B cell (primary cell): ENCODE data around the gene GPC5. TPM values are rescaled to one million over a fixed set of nuclear protein-coding genes. Genes with fewer than 3 reads are reported as not detected.

ENCODE experiments used
- ATAC-seq: fragments of 200-7000 bp; cut with Tn5 transposase; one replicate; pipeline ENCODE4 v1.10.0; 2021; ENCODE audit warnings: low read depth, mild to moderate bottlenecking, moderate number of reproducible peaks, moderate library complexity
- CTCF ChIA-PET: fragments of 350-600 bp; sonication (Branson Sonifier 250); formaldehyde crosslinking; loops from one replicate; lab custom pipeline; 2021; ENCODE audit warnings: antibody characterized with exemption, inconsistent platforms; lab: Charles Lee
- POLR2A ChIA-PET: fragments of 350-600 bp; sonication (Branson Sonifier 250); formaldehyde crosslinking; loops from one replicate; lab custom pipeline; 2021; ENCODE audit warnings: antibody characterized with exemption; lab: Charles Lee
- DNase-seq: peaks from one replicate; pipeline ENCODE4 v3.0.0; 2013
- H2AFZ ChIP-seq: 2 replicates; pipeline ENCODE4 v1.6.1; 2012; ENCODE audit warnings: mild to moderate bottlenecking, low read depth, low read length; ENCODE audit not compliant: insufficient read depth, poor library complexity, severe bottlenecking
- H3K27ac ChIP-seq, 2 donors: 1 replicate in 1 of 2; 2 replicates in 1 of 2; pipeline ENCODE4 v1.5.1; 2012 to 2013; ENCODE audit warnings: low read length in 2 of 2, mild to moderate bottlenecking in 2 of 2, moderate library complexity in 1 of 2
- H3K27me3 ChIP-seq, 4 experiments: fragments of 200-600 bp in 1 of 4; sonication (generic) in 1 of 4; replicated peaks in 1 of 4; 1 replicate in 2 of 4; 2 replicates in 2 of 4; pipeline versions ENCODE4 v1.6.1 to v1.7.0; 2013 to 2016; ENCODE audit warnings: low read length in 3 of 4, mild to moderate bottlenecking in 2 of 4, mixed read lengths in 1 of 4, moderate library complexity in 1 of 4; ENCODE audit not compliant: insufficient read depth in 4 of 4, control insufficient read depth in 3 of 4; ENCODE audit errors: control extremely low read depth in 1 of 4
- H3K36me3 ChIP-seq, 2 experiments: replicated peaks in 1 of 2; 1 replicate in 1 of 2; 2 replicates in 1 of 2; pipeline versions ENCODE4 v1.6.1 to v1.7.1; 2013; ENCODE audit warnings: low read length in 1 of 2; ENCODE audit not compliant: insufficient read depth in 2 of 2, control insufficient read depth in 1 of 2; ENCODE audit errors: control extremely low read depth in 1 of 2, extremely low read depth in 1 of 2
- H3K4me1 ChIP-seq, 2 donors: fragments of 200-600 bp in 1 of 2; sonication (generic) in 1 of 2; 1 replicate in 1 of 2; 2 replicates in 1 of 2; pipeline versions ENCODE4 v1.5.1 to v1.6.1; 2013 to 2017; ENCODE audit warnings: low read length in 2 of 2; ENCODE audit not compliant: control insufficient read depth in 2 of 2, insufficient read depth in 2 of 2
- H3K4me2 ChIP-seq: replicated peaks from 2 replicates; pipeline ENCODE3; 2012; ENCODE audit warnings: mild to moderate bottlenecking, low read depth, low read length; ENCODE audit not compliant: poor library complexity, severe bottlenecking
- H3K4me3 ChIP-seq, 5 experiments: fragments of 200-600 bp in 1 of 5; sonication (generic) in 1 of 5; 1 replicate in 3 of 5; 2 replicates in 2 of 5; pipeline versions ENCODE4 v1.5.1 to v1.7.0; 2011 to 2016; ENCODE audit warnings: low read length in 4 of 5, mild to moderate bottlenecking in 4 of 5, low read depth in 2 of 5, control low read depth in 1 of 5, moderate library complexity in 1 of 5; ENCODE audit not compliant: insufficient read depth in 1 of 5; ENCODE audit errors: control extremely low read depth in 1 of 5, extremely low read depth in 1 of 5
- H3K79me2 ChIP-seq: fragments of 200-600 bp; sonication (generic); one replicate; pipeline ENCODE4 v1.6.0; 2016; ENCODE audit warnings: low read length; ENCODE audit not compliant: control insufficient read depth, insufficient read depth
- H3K9ac ChIP-seq: fragments of 200-600 bp; sonication (generic); 2 replicates; pipeline ENCODE4 v1.6.1; 2017; ENCODE audit warnings: mild to moderate bottlenecking, low read length, moderate library complexity
- H3K9me3 ChIP-seq, 3 donors: one replicate each; pipeline versions ENCODE4 v1.6.1 to v1.7.1; 2013; ENCODE audit warnings: low read length in 2 of 3; ENCODE audit not compliant: control insufficient read depth in 2 of 3, insufficient read depth in 1 of 3; ENCODE audit errors: control extremely low read depth in 1 of 3
- H4K20me1 ChIP-seq: 2 replicates; pipeline ENCODE4 v1.6.0; 2012; ENCODE audit warnings: mild to moderate bottlenecking, low read length; ENCODE audit not compliant: insufficient read depth, control insufficient read depth, poor library complexity, severe bottlenecking
- H3K27ac Mint-ChIP-seq: one replicate; pipeline ENCODE4 v1.8.0; 2021; ENCODE audit warnings: mixed read lengths
- H3K27me3 Mint-ChIP-seq: one replicate; pipeline ENCODE4 v1.8.0; 2021; ENCODE audit warnings: mixed read lengths
- H3K4me1 Mint-ChIP-seq: one replicate; pipeline ENCODE4 v1.8.0; 2021; ENCODE audit warnings: mixed read lengths
- H3K4me3 Mint-ChIP-seq: one replicate; pipeline ENCODE4 v1.8.0; 2021; ENCODE audit warnings: mixed read lengths
- H3K9me3 Mint-ChIP-seq: one replicate; pipeline ENCODE4 v1.8.0; 2022; ENCODE audit warnings: mixed read lengths; ENCODE audit not compliant: insufficient read depth
- CTCF ChIP-seq: fragments of 200-600 bp; IDR thresholded peaks from one replicate; pipeline ENCODE4 v1.8.0; 2022; ENCODE audit warnings: antibody characterized with exemption, mild to moderate bottlenecking
- EZH2 ChIP-seq: IDR thresholded peaks from 2 replicates; pipeline ENCODE4 v1.6.1; 2012; ENCODE audit warnings: borderline replicate concordance, low read depth, mild to moderate bottlenecking, moderate library complexity, low read length; ENCODE audit not compliant: insufficient read depth, poor library complexity, severe bottlenecking
- whole genome bisulfite sequencing: methylation state at CpG from one replicate; pipeline ENCODE4 v1.1.5; 2013; ENCODE audit warnings: missing lambda C conversion rate; ENCODE audit not compliant: insufficient coverage; 5-methylcytosine and 5-hydroxymethylcytosine counted together
- intact Hi-C: fragments of 100-400 bp; cut with micrococcal nuclease; formaldehyde crosslinking; loops from one replicate; pipeline ENCODE4 v1.10.0; 2022
- polyA plus RNA-seq: library from polyadenylated mRNA; depleted of rRNA; stranded (reverse); fragments of >200 nt; gene quantifications from 2 replicates; pipeline ENCODE4 v1.2.3, GENCODE V29; 2012
- total RNA-seq, 2 donors: library from RNA; stranded (reverse); fragments of 120-200 nt in 1 of 2; gene quantifications; 1 replicate in 1 of 2; 2 replicates in 1 of 2; pipeline versions ENCODE4 v1.2.3 to v1.2.4, GENCODE V29; 2013 to 2022

Gene GPC5
- total and polyA plus RNA-seq, 2 donors (not counting 1 experiment from before 2014, with no cell fraction given), result 0.15 to 0.30 TPM

- no peak overlapping the region for H3K27ac ChIP-seq
- no peaks in the 10 kb centered on the region for H3K27me3 ChIP-seq
- no peaks in the 10 kb centered on the region for H4K20me1 ChIP-seq
- TF ChIP-seq EZH2, result no peak
- Mint-ChIP-seq H3K4me3 (no peak overlapping the region), H3K9me3 (peaks cover 3% of the 10 kb centered on the region), H3K27me3 (no peaks in the 10 kb centered on the region), H3K4me1 (no peaks in the 10 kb centered on the region), H3K27ac (no peak overlapping the region)
- intact Hi-C loops, result no loop called here
- H3K79me2 ChIP-seq, result no peaks in the 10 kb centered on the region
- H3K4me1 ChIP-seq, result no peaks in the 10 kb centered on the region
- H3K4me3 ChIP-seq, result no peak overlapping the region
- H3K4me2 ChIP-seq, result no peak overlapping the region
- ChIA-PET CTCF (no interaction called here), POLR2A (no interaction called here)
- 90% methylated on average over 2 of the region's 3 CpGs for WGBS
- DNase-seq, result no peak
- no peaks in the 10 kb centered on the region for H3K9me3 ChIP-seq
- no peak for ATAC-seq
- no peak overlapping the region for H2AFZ ChIP-seq
- no peak overlapping the region for H3K9ac ChIP-seq
- H3K36me3 ChIP-seq, result no peaks in the 10 kb centered on the region
Observed at GRCh38 chr13:91664039-91664438, 265.6 kb downstream of the GPC5 start.

- Mint-ChIP-seq H3K4me1 (no peaks in the 10 kb centered on the region), H3K9me3 (peaks cover 2% of the 10 kb centered on the region), H3K27ac (no peak overlapping the region), H3K27me3 (no peaks in the 10 kb centered on the region), H3K4me3 (no peak overlapping the region)
- Histone ChIP-seq H3K79me2 (no peaks in the 10 kb centered on the region), H4K20me1 (no peaks in the 10 kb centered on the region), H2AFZ (no peak overlapping the region), H3K4me3 (no peak overlapping the region), H3K9me3 (no peaks in the 10 kb centered on the region), H3K27me3 (no peaks in the 10 kb centered on the region), H3K4me2 (no peak overlapping the region), H3K27ac (no peak overlapping the region), H3K36me3 (no peaks in the 10 kb centered on the region), H3K9ac (no peak overlapping the region), H3K4me1 (no peaks in the 10 kb centered on the region)
- no CpG with 5 or more reads among the region's 2 CpGs for WGBS
- no peak for DNase-seq
- ATAC-seq, result no peak
- no peak for TF ChIP-seq EZH2
- TF ChIP-seq CTCF, result no peak
- ChIA-PET CTCF (no interaction called here), POLR2A (no interaction called here)
- intact Hi-C loops, result no loop called here
Observed at GRCh38 chr13:91667486-91667885, 269.1 kb downstream of the GPC5 start.
